Epithelial cell of esophagus (primary cell): ENCODE measurements around the gene RNH1.

ENCODE experiments used
- DNase-seq: peaks from one replicate; pipeline ENCODE4 v3.0.0; 2010; ENCODE audit warnings: low read depth
- H3K4me3 ChIP-seq: 2 replicates; pipeline ENCODE4 v1.5.1; 2011; ENCODE audit warnings: mild to moderate bottlenecking, low read length, control low read depth
- CTCF ChIP-seq: IDR thresholded peaks from 2 replicates; pipeline ENCODE4 v1.5.1; 2011; ENCODE audit warnings: low read depth, mild to moderate bottlenecking, low read length, control low read depth, inconsistent platforms; ENCODE audit not compliant: insufficient read depth; ENCODE audit errors: missing control alignments

The RNH1 gene

GRCh38 chr11:494761-495536 is 12.1 kb downstream of the RNH1 start:
- H3K4me3 ChIP-seq: no peak overlapping the region
- no peak for DNase-seq
- no peak for TF ChIP-seq CTCF

GRCh38 chr11:492427-493226 is 14.4 kb downstream of the RNH1 start:
- TF ChIP-seq CTCF: no peak
- DNase-seq: no peak
- H3K4me3 ChIP-seq: no peak overlapping the region

GRCh38 chr11:491358-491757 is 15.7 kb downstream of the RNH1 start:
- H3K4me3 ChIP-seq: no peak overlapping the region
- TF ChIP-seq CTCF: no peak
- no peak for DNase-seq

- no peak for TF ChIP-seq CTCF
- no peak for DNase-seq
- H3K4me3 ChIP-seq: no peak overlapping the region
Observed at GRCh38 chr11:490930-491260, 16.1 kb downstream of the RNH1 start.

- TF ChIP-seq CTCF: no peak
- DNase-seq: no peak
- H3K4me3 ChIP-seq: no peak overlapping the region
Observed at GRCh38 chr11:490186-490929, 16.7 kb downstream of the RNH1 start.

- H3K4me3 ChIP-seq: no peak overlapping the region
- no peak for TF ChIP-seq CTCF
- DNase-seq: no peak
Observed at GRCh38 chr11:489610-490185, 17.3 kb downstream of the RNH1 start.
